LNCAP (cell line): ENCODE results near the gene TTBK1.

Source experiments
- TF ChIP-seq, protein P1 (sequence below): fragments of 450-650 bp; IDR thresholded peaks from 2 replicates; pipeline ENCODE4 v1.5.1; 2017; ENCODE audit warnings: mild to moderate bottlenecking

Gene TTBK1

DNA sequence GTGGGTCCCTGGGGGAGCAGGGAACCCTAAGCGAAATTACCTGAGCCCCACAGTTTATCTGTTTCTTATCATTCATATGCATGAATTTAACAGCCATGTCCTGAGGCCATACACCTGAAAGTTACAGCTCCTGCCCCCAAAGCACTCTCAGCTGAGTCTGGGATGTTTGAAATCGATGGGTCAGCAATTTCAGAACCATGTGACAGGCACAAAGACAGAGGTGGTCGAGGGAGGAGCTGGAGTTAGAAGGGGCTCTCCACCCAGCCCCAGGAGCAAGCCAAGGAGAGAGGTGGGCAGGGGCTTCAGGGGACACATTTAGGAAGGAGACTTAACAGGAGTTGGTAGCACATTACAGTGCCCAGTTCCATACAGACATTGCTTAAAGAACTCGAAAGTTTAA, 14.9 kb downstream of the TTBK1 start:
- TF ChIP-seq, protein P1, sequence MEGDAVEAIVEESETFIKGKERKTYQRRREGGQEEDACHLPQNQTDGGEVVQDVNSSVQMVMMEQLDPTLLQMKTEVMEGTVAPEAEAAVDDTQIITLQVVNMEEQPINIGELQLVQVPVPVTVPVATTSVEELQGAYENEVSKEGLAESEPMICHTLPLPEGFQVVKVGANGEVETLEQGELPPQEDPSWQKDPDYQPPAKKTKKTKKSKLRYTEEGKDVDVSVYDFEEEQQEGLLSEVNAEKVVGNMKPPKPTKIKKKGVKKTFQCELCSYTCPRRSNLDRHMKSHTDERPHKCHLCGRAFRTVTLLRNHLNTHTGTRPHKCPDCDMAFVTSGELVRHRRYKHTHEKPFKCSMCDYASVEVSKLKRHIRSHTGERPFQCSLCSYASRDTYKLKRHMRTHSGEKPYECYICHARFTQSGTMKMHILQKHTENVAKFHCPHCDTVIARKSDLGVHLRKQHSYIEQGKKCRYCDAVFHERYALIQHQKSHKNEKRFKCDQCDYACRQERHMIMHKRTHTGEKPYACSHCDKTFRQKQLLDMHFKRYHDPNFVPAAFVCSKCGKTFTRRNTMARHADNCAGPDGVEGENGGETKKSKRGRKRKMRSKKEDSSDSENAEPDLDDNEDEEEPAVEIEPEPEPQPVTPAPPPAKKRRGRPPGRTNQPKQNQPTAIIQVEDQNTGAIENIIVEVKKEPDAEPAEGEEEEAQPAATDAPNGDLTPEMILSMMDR = no peak

DNA sequence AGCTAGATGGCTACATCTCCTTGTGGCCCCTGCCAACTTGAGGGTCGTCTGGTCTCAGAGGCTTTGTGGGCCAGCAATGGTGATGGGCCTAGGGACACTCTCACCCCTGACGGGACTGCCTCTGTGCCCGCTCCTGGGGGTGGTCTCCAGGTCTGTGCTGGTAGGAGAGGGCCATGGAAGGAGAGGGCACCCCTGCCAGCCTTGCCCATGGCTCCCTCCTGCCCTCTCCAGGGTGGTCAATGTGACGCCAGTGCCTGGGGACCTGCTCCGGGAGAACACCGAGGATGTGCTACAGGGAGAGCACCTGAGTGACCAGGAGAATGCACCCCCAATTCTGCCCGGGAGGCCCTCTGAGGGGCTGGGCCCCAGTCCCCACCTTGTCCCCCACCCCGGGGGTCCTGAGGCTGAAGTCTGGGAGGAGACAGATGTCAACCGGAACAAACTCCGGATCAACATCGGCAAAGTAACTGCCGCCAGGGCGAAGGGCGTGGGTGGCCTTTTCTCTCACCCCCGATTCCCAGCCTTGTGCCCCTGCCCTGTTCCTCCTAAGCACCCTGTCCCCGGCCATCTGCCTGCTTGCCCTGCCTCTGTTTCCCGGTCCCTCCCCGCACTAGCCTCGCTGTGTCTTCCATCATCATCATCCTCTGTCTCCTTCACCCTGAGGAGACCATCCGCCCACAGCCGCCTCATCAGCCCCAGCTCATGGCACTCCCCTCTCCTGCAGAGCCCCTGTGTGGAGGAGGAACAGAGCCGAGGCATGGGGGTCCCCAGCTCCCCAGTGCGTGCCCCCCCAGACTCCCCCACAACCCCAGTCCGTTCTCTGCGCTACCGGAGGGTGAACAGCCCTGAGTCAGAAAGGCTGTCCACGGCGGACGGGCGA, 15.8 kb downstream of the TTBK1 start:
- TF ChIP-seq, protein P1 = no peak

DNA sequence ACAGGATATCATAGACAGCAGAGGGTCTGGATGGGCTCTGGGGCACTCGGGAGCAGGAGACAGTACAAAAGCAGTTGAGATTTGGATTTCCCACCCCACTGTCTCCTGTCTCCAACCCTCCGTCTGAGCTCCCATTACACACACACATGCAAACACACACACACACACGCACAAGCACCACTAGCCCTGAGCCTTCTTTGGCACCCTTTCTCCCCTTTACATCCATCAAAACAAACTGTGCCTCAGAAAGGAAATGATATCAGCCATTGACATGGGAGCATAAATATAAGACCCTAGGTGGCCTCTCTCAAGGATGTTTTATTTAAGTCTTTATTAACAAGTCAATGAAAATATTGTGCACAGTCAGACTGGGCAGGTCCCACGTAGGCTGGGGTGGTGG, 17.5 kb downstream of the TTBK1 start:
- TF ChIP-seq, protein P1 = no peak

DNA sequence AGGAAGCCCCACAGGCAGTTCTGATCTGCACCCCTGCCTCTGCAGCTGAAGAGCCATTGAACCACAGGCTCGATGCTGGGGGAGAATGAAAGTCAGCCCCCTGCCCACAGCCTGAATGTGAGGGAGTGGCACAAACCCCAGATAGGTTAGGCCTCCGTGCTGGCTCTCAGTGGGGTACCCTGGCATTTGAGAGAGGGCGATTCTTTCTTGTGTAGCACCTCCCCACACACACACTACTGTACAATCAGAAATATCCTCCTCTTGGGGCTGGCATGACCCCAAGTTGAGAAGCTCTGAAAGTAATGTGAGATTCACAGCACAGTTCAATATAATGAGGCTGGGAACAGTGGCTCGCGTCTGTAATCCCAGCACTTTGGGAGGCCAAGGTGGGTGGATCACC, 17.9 kb downstream of the TTBK1 start:
- TF ChIP-seq, protein P1 = no peak

DNA sequence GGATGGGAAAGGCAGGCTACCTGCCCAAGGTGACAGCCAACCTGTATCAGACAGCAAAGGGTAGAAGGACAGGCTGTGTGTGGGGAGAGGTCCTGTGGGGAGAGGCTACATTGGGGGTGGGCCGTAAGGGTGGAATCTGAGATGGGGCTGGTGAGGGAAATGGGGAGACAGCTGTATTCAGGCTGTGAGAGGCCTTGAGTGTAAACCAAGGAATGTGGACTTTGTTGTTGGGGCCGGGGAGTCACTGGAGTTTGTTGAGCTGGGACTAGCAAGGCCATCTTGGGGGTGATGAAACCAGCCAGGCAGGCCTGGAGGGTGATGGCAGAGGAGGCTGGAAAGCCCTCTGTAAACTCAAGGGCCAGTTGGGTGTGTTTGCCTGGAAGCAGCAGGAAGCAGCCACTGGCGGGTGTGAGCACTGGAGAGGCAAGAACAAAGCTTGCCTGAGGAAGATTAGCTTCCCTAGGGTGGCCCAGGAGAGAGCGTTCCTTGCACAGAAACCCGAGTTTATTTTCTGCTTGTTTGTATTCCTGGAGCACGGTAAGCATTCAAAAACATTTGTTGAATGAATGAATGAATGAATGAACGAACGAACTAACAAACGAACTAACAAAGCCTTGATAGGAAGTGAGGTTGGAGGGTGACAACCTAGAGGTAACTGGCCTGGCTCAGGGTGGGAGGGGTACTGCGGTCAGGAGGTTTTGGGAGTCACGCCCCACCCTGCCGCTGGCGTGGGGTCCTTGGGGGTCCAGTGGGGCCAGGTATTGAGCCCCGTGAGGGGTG, 18.9 kb downstream of the TTBK1 start:
- TF ChIP-seq, protein P1 = no peak

DNA sequence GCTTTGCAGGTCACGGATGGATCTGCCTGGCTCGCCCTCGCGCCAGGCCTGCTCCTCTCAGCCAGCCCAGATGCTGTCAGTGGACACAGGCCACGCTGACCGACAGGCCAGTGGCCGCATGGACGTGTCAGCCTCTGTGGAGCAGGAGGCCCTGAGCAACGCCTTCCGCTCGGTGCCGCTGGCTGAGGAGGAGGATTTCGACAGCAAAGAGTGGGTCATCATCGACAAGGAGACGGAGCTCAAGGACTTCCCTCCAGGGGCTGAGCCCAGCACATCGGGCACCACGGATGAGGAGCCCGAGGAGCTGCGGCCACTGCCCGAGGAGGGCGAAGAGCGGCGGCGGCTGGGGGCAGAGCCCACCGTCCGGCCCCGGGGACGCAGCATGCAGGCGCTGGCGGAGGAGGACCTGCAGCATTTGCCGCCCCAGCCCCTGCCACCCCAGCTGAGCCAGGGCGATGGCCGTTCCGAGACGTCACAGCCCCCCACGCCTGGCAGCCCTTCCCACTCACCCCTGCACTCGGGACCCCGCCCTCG, 19.6 kb downstream of the TTBK1 start:
- TF ChIP-seq, protein P1 = no peak

DNA sequence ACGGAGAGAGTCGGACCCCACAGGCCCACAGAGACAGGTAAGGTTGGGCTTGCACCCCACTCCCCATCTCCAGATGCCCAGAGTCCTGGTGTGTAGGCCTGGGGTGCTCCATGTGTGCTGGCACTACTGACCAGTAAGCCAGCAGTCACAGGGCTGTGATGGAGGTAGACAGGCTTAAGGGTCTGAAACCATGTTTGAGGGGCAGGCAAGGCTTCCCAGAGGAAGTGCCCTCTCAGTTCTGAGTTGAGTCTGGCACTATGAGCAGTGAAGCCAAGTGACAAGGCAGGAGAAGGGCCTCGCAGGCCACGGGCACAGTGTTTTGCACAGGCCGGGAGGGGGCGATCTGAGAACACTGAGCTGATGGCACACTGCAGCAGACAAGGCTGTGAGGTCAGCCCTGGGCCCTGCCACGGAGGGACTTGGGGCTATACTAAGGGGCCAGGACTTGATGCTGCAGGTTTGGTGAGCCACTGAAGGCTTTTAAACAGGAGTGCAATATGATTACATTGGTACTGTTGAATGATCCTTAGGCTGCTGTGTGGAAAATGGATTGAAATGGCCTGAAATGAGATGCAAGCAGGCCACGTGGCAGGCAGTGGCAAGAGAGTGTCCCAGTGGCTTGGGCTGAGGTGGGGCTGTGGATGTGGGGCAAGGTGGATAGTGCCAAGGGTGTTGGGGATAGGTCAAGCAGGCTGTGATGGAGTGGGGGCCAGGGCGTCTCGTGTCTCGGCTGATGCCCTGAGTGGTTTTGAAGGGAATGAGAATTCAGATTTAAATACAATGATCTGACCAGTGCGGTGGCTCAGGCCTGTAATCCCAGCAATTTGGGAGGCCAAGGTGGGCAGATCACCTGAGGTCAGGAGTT, 20.3 kb downstream of the TTBK1 start:
- TF ChIP-seq, protein P1 = peak; percentile 83
